A673 (cell line): ENCODE results near the gene HOXD4.

Experiments
- CTCF ChIP-seq: fragments of 300-800, 200-600 bp; sonication (generic); conservative IDR thresholded peaks from 2 replicates; pipeline ENCODE4 v1.5.1; 2017; ENCODE audit warnings: low read depth, mild to moderate bottlenecking, antibody characterized with exemption, low read length, moderate library complexity, mixed read lengths
- EZH2 ChIP-seq: fragments of 200-600 bp; sonication (generic); IDR thresholded peaks from 2 replicates; pipeline ENCODE4 v1.6.1; 2017; ENCODE audit warnings: borderline replicate concordance, low read depth, mild to moderate bottlenecking, mixed read lengths, antibody characterized with exemption, low read length; ENCODE audit not compliant: poor library complexity, severe bottlenecking

- TF ChIP-seq CTCF (no peak), EZH2 (no peak)
Measured at GRCh38 chr2:176147210-176147799, 4.0 kb upstream of the HOXD4 start.
